GM21528 (cell line): ENCODE data around the gene NEDD8.
"Not testable (repeated sequence)": the region's sequence is repeated elsewhere in the genome, so short reads cannot be mapped to it uniquely, and the experiment has no call there.

Source experiments
- ATAC-seq: cut with Tn5 transposase; IDR thresholded peaks from one replicate; pipeline ENCODE4 v1.9.1; 2021; ENCODE audit warnings: mild to moderate bottlenecking, moderate library complexity; ENCODE audit not compliant: unreplicated experiment, low FRiP score

Gene NEDD8

DNA sequence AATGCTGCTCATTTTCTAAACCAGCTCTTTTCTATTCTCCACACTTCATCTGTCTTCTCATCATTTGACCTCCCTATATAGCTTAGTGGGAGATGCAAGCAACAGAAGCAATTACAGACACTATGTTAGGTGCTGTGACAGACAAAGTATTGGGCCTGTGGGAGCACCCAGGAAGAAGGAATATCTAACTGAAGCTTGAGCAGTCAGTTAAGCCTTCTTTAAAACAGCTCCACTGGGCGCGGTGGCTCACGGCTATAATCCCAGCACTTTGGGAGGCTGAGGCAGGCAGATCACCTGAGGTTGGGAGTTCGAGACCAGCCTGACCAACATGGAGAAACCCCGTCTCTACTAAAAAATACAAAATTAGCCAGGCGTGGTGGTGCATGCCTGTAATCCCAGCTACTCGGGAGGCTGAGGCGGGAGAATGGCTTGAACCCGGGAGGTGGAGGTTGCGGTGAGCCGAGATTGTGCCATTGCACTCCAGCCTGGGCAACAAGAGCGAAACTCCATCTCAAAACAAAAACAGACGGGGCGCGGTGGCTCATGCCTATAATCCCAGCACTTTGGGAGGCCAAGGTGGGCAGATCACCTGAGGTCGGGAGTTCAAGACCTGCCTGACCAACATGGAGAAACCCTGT, 28.8 kb downstream of the NEDD8 start:
- ATAC-seq, result not testable (repeated sequence)

DNA sequence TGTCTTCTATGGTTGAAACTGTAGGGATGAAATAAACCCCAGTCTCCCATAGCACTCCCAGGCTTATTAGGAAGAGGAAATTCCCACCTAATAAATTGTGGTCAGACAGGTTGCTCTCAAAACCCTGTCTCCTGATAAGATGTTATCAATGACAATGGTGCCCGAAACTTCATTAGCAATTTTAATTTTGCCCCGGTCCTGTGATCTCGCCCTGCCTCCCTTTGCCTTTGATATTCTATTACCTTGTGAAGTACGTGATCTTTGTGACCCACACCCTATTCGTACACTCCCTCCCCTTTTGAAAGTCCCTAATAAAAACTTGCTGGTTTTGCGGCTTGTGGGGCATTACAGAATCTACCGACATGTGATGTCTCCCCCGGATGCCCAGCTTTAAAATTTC, 29.6 kb downstream of the NEDD8 start:
- not testable (repeated sequence) for ATAC-seq

DNA sequence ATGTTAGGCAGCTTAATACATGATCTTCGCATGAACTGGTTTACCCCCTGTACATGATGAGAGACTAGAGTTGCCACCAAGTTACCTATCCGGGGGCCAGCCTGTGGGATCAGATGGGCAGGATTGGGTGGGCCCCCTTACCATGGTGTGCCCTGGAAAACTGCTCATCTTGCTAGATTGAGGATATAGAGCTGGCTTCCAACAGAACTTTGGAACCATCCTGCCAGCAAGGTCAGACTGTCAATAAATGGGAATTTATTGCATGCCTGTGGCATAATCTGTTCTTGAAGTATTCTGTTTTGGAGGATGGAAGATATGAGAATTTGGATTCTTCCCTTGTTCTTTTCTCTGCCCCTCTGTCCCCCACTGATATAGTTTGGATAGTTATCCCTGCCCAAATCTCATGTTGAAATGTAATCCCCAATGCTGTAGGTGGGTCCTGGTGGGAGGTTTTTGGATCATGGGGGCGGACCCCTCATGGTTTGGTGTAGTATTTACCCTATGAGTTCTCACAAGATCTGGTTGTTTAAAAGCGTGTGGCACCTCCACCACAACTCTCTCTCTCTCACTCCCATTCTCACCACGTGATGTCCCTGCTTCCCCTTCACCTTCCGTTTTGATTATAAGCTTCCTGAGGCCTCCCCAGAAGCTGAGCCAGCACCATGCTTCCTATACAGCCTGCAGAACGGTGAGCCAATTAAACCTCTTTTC, 33.2 kb downstream of the NEDD8 start:
- ATAC-seq, result no peak

GRCh38 chr14:24197056-24197450, 35.1 kb downstream of the NEDD8 start:
- ATAC-seq, result no peak

GRCh38 chr14:24196071-24197055, 35.8 kb downstream of the NEDD8 start:
- ATAC-seq, result peak; percentile 35

DNA sequence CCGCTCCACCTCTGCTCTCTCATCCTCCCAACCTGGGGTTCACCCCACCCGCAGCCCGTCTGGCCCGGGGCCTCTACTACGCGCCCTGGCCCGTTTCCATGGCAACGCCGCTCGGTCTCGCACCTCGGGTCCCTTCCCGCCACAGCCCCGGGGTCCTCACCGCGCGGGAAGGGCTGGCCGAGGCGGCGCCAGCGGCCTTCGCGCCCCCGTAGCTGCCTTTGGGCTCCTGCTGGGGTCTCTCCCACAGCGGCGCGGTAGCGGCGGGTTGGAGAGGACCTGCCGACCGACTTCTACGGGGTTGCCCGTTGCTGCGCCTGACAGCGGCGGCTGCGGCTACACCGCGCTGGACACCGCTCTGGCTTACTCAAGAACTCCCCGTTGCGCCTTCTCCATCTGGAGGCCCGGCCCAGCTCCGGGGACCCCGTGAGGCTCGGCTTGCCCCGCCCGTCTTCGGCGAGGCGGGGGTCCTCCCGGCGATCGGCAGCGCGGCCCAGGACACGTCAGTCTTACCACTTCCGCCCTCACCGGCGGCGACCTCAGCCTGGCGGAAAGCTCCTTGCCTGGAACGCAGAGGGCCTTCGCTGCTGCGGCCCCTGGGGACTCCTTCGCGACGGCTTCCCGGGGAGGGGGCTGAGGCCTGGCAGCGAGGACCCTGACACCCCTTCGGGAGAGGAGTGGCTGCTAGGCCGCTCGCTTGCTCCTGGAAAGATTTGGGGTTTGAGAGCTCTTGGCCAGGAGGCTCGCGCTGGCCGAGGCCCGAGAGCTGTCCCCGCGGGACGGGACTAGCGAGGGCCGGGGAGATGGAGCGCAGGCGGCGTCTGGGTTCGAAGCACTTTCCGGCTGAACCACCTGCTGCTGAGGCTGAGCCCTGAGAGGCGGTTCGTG, 36.7 kb downstream of the NEDD8 start, which contains the start of gene TM9SF1:
Gene TM9SF1 (minus strand): TSS at position 256 of the 885 bp plus-strand sequence. CDS start 422 bp downstream, outside the sequence.
- peak; percentile 80 for ATAC-seq

DNA sequence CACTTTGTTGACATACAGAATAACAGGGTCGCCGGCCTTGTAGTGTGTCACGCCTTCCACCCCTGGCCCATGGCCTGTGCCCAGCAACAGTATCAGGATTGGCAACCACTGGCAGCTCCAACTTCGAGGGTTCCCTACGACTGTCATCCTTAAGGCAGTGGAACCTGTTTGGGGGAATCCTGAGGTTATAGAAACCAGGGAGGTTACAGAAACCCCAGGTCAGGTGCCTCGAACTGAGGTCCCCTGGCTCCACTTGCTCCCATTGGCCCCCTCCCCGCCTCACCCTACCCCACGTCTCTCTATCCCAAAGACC, 37.3 kb downstream of the NEDD8 start:
- no peak for ATAC-seq

DNA sequence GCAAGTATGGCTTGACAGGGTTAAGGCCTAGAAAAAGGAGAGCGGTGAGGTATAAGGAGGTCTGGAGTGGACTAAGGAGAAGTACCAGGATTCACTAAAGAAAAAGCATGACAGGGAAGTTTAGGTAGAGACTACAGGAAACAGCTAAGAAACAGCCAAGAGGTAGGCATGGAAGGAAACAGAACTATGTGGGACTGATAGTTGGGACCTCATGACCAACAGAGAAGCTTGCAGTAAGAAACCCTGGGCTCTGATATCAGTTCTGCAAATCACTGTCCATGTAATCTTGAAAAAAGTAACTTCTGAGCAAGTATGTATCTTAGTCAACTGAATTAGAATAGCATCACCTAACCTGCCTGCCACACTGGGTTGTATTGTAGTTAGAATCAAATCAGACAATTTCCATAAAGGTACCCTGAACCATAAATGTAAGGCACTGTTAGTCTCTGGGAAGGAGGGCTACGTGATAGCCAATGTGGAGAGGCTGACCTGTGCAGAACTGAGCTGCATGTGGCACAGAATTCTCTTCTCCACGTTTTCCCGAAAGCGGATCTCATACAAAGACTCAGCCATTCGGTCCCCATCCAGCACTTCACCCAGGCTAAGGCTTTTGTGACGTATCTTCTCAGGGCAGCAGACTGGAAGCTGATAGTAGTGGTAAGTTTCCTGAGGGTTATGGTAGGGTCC, 37.8 kb downstream of the NEDD8 start:
- ATAC-seq, result no peak

DNA sequence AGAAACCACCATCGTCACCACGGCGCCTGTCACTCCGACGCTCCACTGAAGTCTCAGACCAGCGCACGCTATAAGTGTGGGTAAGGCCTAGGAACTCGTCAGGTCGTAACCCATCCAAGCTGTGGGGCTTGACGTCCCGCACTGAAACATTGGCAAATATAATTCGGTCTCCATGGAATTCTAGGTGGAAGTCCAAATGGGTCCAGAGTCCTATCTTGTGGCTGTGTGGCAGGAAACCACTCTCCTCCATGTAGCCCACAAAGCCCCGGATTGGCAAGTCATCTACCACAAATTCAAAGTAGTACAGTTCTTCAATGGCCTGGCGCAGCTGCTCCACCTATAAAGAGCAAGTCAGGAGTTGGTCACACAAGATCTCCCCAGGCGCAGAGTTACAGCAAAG, 39.2 kb downstream of the NEDD8 start:
- ATAC-seq, result no peak

DNA sequence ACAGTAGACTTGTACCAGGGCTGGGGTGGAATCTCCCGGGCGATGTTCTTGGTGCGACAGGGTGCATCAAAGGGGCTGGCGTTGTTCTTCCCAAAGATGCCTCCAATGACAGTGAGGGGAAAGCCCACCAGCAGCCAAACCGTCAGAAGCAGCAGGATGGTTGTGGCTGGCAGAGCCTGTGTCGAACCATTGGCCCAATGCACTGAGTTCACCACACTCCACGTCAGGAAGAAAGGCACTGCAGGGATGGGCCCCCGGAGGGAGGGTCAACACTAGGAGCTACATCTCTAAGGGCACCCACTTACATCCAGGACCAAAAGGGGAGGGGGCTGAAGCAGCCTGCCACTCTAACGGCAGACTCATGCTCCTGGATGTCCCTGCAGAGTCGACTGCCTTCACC, 41.8 kb downstream of the NEDD8 start:
- ATAC-seq, result no peak

- no peak for ATAC-seq
These were observed 42.7 kb downstream of the NEDD8 start for GRCh38 chr14:24189460-24189859.

DNA sequence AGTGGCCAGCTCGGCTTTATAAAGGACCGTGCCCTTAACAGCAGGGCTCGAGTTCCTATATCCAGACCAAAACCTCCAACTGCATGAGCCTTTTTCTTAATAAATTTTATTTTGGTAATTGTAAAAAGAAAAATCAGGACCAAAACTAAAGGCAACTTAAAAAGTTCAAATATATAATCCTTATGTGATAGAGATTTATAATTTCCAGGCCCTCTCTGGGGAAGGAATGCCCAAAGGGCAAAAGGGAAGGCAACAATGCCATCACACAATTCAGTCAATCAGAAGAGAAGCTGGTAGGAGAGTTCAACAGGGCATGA, 43.1 kb downstream of the NEDD8 start:
- no peak for ATAC-seq

GRCh38 chr14:24188251-24189058, 43.7 kb downstream of the NEDD8 start, which contains the start of gene IPO4:
IPO4 (minus strand) TSS chr14:24188816; CDS start chr14:24188787, 29 bp downstream.
- peak; percentile 80 for ATAC-seq

- ATAC-seq, result no peak
These were observed 44.6 kb downstream of the NEDD8 start for GRCh38 chr14:24187539-24187915.

DNA sequence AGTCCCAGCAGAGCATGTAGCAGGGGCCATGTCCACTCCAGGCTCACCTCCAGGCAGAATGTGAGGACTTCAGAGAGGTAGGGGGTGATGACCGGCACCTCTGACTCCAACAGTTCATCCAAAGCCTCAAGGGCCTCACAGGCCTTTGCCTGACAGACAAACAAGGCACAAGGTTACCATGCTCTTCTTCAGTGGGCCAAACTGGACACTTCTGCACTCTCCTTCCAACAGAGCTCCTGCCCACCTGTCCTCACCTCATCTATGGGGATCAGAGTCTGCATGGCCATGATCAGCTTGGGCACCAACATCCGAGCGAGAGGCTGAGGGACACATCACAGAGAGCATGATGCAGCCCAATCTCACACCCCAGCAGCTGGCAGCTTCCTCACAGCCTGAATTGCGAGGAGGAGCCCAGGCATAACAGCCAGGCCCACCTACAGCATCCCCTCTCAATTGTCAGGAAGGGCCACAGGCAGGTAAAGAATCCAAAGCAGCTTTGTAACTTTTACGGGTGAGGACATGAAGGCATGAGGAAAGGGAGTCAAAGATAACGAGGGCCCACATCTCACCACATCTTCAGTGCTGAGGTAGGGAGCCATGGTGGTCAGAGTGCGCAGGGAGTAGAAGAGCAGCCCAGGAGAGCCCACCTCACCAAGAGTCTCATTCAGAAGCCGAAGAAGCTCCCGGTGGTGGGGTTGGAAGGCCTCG, 45.2 kb downstream of the NEDD8 start:
- ATAC-seq, result no peak

DNA sequence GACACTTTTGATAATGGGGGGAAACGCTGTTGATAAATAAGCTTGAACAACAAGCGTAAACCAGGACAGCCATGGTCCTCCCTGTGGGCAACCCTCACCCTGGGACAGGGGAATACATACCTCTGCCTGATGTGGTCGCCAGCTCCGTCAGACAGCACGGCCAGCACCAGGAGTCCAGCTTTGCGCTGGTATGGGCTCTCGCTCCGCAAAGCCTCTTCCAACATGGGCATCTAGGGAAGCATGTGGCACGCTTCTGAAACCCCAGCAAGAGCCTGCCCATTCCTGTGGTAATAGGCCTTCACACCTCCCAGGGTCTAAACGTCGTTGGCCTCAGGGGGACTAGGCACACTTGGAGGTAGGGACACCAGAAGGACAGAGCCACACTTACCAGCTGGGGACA, 46.4 kb downstream of the NEDD8 start:
- no peak for ATAC-seq

DNA sequence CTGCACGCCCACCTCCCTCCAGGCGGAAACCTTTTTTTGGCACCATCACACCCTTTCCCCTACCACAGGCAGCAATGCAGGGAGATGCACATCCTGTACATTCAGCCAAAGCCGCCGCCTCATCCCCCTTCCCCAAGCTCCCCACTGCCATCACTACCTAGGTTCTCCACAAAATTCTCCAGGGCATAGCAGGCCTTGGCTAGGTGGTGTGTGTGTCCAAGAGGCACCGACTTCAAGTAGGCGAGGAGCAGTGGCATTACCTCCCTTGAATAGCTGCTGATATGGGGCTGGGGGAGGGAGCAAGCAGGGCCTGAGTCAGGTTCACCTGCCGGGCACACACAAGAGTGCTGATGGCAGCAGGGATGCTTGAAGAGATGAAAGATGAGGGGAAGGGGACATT, 47.1 kb downstream of the NEDD8 start:
- no peak for ATAC-seq
